ENCODE data around the gene NRDE2.

DNA sequence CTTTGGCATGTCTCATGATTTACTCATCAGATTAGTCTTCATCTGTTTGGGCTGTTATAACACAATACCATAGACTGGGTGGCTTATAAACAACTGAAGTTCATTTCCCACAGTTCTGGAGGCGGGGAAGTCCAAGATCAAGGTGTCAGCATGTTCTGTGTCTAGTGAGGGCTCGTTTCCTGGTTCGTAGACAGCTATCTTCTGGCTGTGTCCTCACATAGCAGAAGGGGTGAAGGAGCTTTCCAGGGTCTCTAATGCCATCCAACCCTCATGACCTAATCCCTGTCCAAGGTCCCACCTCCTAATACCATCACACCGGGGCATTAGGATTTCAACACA is 30.8 kb upstream of the NRDE2 start:
- TF ChIP-seq, protein P1, sequence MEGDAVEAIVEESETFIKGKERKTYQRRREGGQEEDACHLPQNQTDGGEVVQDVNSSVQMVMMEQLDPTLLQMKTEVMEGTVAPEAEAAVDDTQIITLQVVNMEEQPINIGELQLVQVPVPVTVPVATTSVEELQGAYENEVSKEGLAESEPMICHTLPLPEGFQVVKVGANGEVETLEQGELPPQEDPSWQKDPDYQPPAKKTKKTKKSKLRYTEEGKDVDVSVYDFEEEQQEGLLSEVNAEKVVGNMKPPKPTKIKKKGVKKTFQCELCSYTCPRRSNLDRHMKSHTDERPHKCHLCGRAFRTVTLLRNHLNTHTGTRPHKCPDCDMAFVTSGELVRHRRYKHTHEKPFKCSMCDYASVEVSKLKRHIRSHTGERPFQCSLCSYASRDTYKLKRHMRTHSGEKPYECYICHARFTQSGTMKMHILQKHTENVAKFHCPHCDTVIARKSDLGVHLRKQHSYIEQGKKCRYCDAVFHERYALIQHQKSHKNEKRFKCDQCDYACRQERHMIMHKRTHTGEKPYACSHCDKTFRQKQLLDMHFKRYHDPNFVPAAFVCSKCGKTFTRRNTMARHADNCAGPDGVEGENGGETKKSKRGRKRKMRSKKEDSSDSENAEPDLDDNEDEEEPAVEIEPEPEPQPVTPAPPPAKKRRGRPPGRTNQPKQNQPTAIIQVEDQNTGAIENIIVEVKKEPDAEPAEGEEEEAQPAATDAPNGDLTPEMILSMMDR (IDR thresholded peaks at IDR 0.05; ENCODE audit: poor library complexity, severe bottlenecking): no peak
- TF ChIP-seq, protein P2, sequence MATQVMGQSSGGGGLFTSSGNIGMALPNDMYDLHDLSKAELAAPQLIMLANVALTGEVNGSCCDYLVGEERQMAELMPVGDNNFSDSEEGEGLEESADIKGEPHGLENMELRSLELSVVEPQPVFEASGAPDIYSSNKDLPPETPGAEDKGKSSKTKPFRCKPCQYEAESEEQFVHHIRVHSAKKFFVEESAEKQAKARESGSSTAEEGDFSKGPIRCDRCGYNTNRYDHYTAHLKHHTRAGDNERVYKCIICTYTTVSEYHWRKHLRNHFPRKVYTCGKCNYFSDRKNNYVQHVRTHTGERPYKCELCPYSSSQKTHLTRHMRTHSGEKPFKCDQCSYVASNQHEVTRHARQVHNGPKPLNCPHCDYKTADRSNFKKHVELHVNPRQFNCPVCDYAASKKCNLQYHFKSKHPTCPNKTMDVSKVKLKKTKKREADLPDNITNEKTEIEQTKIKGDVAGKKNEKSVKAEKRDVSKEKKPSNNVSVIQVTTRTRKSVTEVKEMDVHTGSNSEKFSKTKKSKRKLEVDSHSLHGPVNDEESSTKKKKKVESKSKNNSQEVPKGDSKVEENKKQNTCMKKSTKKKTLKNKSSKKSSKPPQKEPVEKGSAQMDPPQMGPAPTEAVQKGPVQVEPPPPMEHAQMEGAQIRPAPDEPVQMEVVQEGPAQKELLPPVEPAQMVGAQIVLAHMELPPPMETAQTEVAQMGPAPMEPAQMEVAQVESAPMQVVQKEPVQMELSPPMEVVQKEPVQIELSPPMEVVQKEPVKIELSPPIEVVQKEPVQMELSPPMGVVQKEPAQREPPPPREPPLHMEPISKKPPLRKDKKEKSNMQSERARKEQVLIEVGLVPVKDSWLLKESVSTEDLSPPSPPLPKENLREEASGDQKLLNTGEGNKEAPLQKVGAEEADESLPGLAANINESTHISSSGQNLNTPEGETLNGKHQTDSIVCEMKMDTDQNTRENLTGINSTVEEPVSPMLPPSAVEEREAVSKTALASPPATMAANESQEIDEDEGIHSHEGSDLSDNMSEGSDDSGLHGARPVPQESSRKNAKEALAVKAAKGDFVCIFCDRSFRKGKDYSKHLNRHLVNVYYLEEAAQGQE (IDR thresholded peaks at IDR 0.05; ENCODE audit: borderline replicate concordance): no peak
- TF ChIP-seq EZH2 (IDR thresholded peaks at IDR 0.05; ENCODE audit: borderline replicate concordance, insufficient read depth, low read length, poor library complexity, severe bottlenecking) (no peak), TAF1 (IDR thresholded peaks at IDR 0.05; ENCODE audit: low read depth) (no peak), SMC3 (conservative IDR thresholded peaks at IDR 0.05; ENCODE audit: poor library complexity) (no peak)

Data from neural cell (in vitro differentiated cells).